ENCODE data around the gene MAB21L2. TPM values are rescaled to one million over a fixed set of nuclear protein-coding genes. Genes with fewer than 3 reads are reported as not detected.

Gene MAB21L2
- polyA plus RNA-seq, 3 donors: not detected

- H2AFZ ChIP-seq (ENCODE audit: insufficient read depth, low read depth, low read length, poor library complexity, severe bottlenecking): no peak overlapping the region
- no peak for DNase-seq
- 98% methylated on average over 66 of the region's 66 CpGs for WGBS (ENCODE audit: insufficient coverage)
- no peaks in the 10 kb centered on the region for H4K20me1 ChIP-seq (ENCODE audit: insufficient read depth, low read length)
- H3K9ac ChIP-seq (ENCODE audit: insufficient read depth, low read length, poor library complexity, severe bottlenecking): no peak overlapping the region
- peaks cover 37 to 38% of the 10 kb centered on the region in 2 donors for H3K9me3 ChIP-seq (replicated peaks in 1 of 2; ENCODE audit: control insufficient read depth in 1 of 2, insufficient read depth in 1 of 2, low read length in 2 of 2)
- no peak for TF ChIP-seq CTCF (IDR thresholded peaks at IDR 0.05)
- no peaks in the 10 kb centered on the region for H3K4me1 Mint-ChIP-seq
- peaks cover 32 to 41% (median 38%) of the 10 kb centered on the region in 7 donors for H3K9me3 Mint-ChIP-seq
- H3K4me3 Mint-ChIP-seq: no peak overlapping the region
- H3K27me3 Mint-ChIP-seq (ENCODE audit: low read depth in 3 of 3): no peaks in the 10 kb centered on the region
- H3K27me3 ChIP-seq (ENCODE audit: control insufficient read depth in 2 of 2, insufficient read depth in 2 of 2, low read length in 2 of 2): no peaks in the 10 kb centered on the region
- no peaks in the 10 kb centered on the region for H3K4me1 ChIP-seq (ENCODE audit: control insufficient read depth in 1 of 2, insufficient read depth in 2 of 2, low read length in 2 of 2)
- H3K36me3 ChIP-seq (replicated peaks in 1 of 2; ENCODE audit: control insufficient read depth in 1 of 2, insufficient read depth in 2 of 2, low read length in 2 of 2): peaks cover 5 to 17% of the 10 kb centered on the region in 2 donors
- no peaks in the 10 kb centered on the region for H3K79me2 ChIP-seq (ENCODE audit: insufficient read depth, low read length)
- H3K4me3 ChIP-seq (replicated peaks in 1 of 3; ENCODE audit: low read depth in 2 of 3, low read length in 3 of 3): no peak overlapping the region
- H3K36me3 Mint-ChIP-seq: peaks cover 27 to 37% of the 10 kb centered on the region in 2 donors
- H3K27ac ChIP-seq (ENCODE audit: low read depth in 1 of 2, low read length in 2 of 2): no peak overlapping the region
- intact Hi-C loops (cut with micrococcal nuclease): no loop called here
- peak overlapping the region in 1 of 7 donors; percentile 56 for H3K27ac Mint-ChIP-seq
- H3K4me2 ChIP-seq (replicated peaks; ENCODE audit: extremely low read depth, low read length, poor library complexity, severe bottlenecking): no peak overlapping the region
Measured at GRCh38 chr4:150583287-150584110, 1.5 kb downstream of the MAB21L2 start.

GRCh38 chr4:150584111-150584915, 2.4 kb downstream of the MAB21L2 start:
- Histone ChIP-seq H3K9ac (ENCODE audit: insufficient read depth, low read length, poor library complexity, severe bottlenecking) (no peak overlapping the region), H3K27ac (ENCODE audit: low read depth in 1 of 2, low read length in 2 of 2) (no peak overlapping the region), H4K20me1 (ENCODE audit: insufficient read depth, low read length) (no peaks in the 10 kb centered on the region), H2AFZ (ENCODE audit: insufficient read depth, low read depth, low read length, poor library complexity, severe bottlenecking) (no peak overlapping the region), H3K4me2 (replicated peaks; ENCODE audit: extremely low read depth, low read length, poor library complexity, severe bottlenecking) (no peak overlapping the region), H3K79me2 (ENCODE audit: insufficient read depth, low read length) (no peaks in the 10 kb centered on the region), H3K4me3 (replicated peaks in 1 of 3; ENCODE audit: low read depth in 2 of 3, low read length in 3 of 3) (no peak overlapping the region), H3K27me3 (ENCODE audit: control insufficient read depth in 2 of 2, insufficient read depth in 2 of 2, low read length in 2 of 2) (no peaks in the 10 kb centered on the region), H3K36me3 (replicated peaks in 1 of 2; ENCODE audit: control insufficient read depth in 1 of 2, insufficient read depth in 2 of 2, low read length in 2 of 2) (peaks cover 5 to 17% of the 10 kb centered on the region in 2 donors), H3K9me3 (replicated peaks in 1 of 2; ENCODE audit: control insufficient read depth in 1 of 2, insufficient read depth in 1 of 2, low read length in 2 of 2) (peaks cover 37 to 38% of the 10 kb centered on the region in 2 donors), H3K4me1 (ENCODE audit: control insufficient read depth in 1 of 2, insufficient read depth in 2 of 2, low read length in 2 of 2) (no peaks in the 10 kb centered on the region)
- 97% methylated on average over 6 of the region's 11 CpGs for WGBS (ENCODE audit: insufficient coverage)
- no peak for DNase-seq
- Mint-ChIP-seq H3K36me3 (peaks cover 26 to 36% of the 10 kb centered on the region in 2 donors), H3K9me3 (peaks cover 32 to 41% (median 36%) of the 10 kb centered on the region in 7 donors), H3K27me3 (ENCODE audit: low read depth in 3 of 3) (no peaks in the 10 kb centered on the region), H3K4me1 (no peaks in the 10 kb centered on the region), H3K4me3 (no peak overlapping the region), H3K27ac (no peak overlapping the region)
- intact Hi-C loops (cut with micrococcal nuclease): no loop called here
- no peak for TF ChIP-seq CTCF (IDR thresholded peaks at IDR 0.05)
